ENCODE results near the gene FXYD4. TPM values are rescaled to one million over a fixed set of nuclear protein-coding genes. Genes with fewer than 3 reads are reported as not detected.

The FXYD4 gene
- total and polyA plus RNA-seq, 2 experiments from 2014 or later: 0.19 to 0.80 TPM

DNA sequence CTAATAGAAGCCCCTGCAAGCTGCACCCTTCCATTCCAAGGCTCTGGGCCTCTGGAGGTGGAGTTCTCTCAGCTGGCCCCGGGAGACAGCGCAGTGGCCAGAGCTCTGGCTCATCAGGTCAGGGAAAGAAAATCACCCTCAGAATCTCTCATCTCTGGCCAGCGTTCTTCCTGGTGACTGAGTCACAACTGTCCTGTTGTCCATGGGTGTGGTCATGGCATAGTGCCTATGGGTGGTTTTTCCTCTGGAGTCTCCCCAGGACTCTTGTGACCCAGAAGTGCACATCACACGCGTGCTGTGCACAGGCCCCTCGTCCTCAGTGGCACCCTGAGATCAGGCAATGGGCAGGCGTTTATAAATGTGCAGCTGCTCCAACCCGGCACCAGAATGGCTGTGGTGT, 27.4 kb upstream of the FXYD4 start:
- no peak overlapping the region for H3K27ac ChIP-seq
- no peak overlapping the region for H2AFZ ChIP-seq
- no peak for DNase-seq (ENCODE audit: low spot score)
- no peaks in the 10 kb centered on the region for H4K20me1 ChIP-seq (ENCODE audit: insufficient read depth, poor library complexity, severe bottlenecking)
- no peaks in the 10 kb centered on the region for H3K9me3 ChIP-seq (ENCODE audit: low read depth)
- no peaks in the 10 kb centered on the region for H3K27me3 ChIP-seq
- no peak overlapping the region for H3K4me2 ChIP-seq
- 92% methylated on average over 8 of the region's 8 CpGs for WGBS (ENCODE audit: low lambda C conversion rate, missing lambda C conversion rate)
- H3K79me2 ChIP-seq: no peaks in the 10 kb centered on the region
- no peak for TF ChIP-seq EZH2 (IDR thresholded peaks at IDR 0.05; ENCODE audit: borderline replicate concordance)
- TF ChIP-seq EZH2phosphoT487 (IDR thresholded peaks at IDR 0.05; ENCODE audit: low read depth, severe bottlenecking, unreplicated experiment): no peak
- TF ChIP-seq, protein P1, sequence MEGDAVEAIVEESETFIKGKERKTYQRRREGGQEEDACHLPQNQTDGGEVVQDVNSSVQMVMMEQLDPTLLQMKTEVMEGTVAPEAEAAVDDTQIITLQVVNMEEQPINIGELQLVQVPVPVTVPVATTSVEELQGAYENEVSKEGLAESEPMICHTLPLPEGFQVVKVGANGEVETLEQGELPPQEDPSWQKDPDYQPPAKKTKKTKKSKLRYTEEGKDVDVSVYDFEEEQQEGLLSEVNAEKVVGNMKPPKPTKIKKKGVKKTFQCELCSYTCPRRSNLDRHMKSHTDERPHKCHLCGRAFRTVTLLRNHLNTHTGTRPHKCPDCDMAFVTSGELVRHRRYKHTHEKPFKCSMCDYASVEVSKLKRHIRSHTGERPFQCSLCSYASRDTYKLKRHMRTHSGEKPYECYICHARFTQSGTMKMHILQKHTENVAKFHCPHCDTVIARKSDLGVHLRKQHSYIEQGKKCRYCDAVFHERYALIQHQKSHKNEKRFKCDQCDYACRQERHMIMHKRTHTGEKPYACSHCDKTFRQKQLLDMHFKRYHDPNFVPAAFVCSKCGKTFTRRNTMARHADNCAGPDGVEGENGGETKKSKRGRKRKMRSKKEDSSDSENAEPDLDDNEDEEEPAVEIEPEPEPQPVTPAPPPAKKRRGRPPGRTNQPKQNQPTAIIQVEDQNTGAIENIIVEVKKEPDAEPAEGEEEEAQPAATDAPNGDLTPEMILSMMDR (IDR thresholded peaks at IDR 0.05; ENCODE audit: poor library complexity): no peak
- H3K36me3 ChIP-seq (replicated peaks; ENCODE audit: insufficient read depth, low read depth): no peaks in the 10 kb centered on the region
- H3K4me3 ChIP-seq: no peak overlapping the region
- no peaks in the 10 kb centered on the region for H3K4me1 ChIP-seq (ENCODE audit: insufficient read depth)
- H3K9me2 ChIP-seq (replicated peaks; ENCODE audit: insufficient read depth): no peaks in the 10 kb centered on the region

DNA sequence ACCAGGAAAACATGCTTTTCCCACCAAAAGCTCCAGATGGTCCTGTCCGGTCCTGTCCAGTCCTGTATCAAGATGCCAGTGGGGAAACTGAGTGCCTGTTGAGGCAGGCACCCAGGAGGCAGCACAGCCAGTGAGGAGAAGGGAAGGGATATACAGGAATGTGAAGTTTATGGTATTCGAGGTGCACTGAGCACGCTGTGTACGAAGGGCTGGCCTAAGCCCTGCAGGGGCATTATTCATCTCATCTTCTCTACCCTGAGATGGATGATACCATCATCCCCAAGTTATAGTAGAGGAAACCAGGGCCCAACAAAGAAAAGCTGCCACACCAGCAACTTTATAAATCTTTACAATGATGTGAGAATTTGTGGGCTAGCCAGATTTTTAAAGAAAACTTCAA, 23.4 kb upstream of the FXYD4 start:
- Histone ChIP-seq H4K20me1 (ENCODE audit: insufficient read depth, poor library complexity, severe bottlenecking) (no peaks in the 10 kb centered on the region), H3K36me3 (replicated peaks; ENCODE audit: insufficient read depth, low read depth) (no peaks in the 10 kb centered on the region), H3K4me1 (ENCODE audit: insufficient read depth) (no peaks in the 10 kb centered on the region), H3K4me2 (no peak overlapping the region), H3K9me3 (ENCODE audit: low read depth) (no peaks in the 10 kb centered on the region), H3K9me2 (replicated peaks; ENCODE audit: insufficient read depth) (no peaks in the 10 kb centered on the region), H2AFZ (peak overlapping the region; percentile 38), H3K27ac (no peak overlapping the region), H3K27me3 (no peaks in the 10 kb centered on the region), H3K4me3 (no peak overlapping the region), H3K79me2 (no peaks in the 10 kb centered on the region)
- TF ChIP-seq EZH2 (IDR thresholded peaks at IDR 0.05; ENCODE audit: borderline replicate concordance): no peak
- DNase-seq (ENCODE audit: low spot score): no peak
- WGBS (ENCODE audit: low lambda C conversion rate, missing lambda C conversion rate): 86% methylated on average over 4 of the region's 4 CpGs

DNA sequence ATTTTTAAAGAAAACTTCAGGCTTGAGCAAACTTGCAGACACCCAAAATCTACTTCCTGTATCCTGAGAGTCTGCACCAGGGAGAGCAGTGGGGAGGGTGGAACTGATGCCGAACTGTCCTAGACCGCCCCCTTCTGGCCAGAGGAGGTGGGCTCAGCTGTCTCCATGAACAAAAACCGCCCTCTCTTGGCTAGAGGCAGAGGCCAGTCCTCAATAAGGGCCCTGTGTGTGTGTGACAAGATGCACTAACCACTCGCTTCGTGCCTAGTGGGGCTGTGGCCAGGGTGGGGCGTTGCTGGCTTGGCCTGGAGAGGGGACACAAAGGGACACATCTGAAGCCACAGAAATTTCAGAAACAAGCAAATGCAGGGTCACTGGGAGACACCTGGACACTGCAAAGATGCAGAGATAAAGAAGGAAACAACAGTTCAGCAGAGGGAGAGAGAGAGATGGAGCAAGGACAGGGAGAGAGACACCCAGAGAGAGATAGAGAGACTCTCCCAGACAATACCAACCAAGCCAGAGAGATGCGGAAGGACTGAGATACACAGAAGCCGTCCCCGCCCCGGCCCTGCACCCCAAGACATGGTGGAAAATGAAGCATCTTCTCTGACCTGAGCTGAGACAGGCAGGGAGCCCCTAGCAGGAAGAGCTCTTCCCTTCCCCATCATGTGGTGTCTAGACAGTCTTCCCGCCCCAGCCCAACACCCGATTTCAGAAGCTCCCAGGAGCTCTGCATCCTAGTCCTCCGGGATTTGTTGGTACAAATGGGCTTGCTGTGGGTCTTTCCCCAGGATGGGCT, 22.7 kb upstream of the FXYD4 start:
- no peaks in the 10 kb centered on the region for H3K27me3 ChIP-seq
- peak; percentile 90 for DNase-seq (ENCODE audit: low spot score)
- no peak for TF ChIP-seq EZH2phosphoT487 (IDR thresholded peaks at IDR 0.05; ENCODE audit: low read depth, severe bottlenecking, unreplicated experiment)
- TF ChIP-seq, protein P1 (IDR thresholded peaks at IDR 0.05; ENCODE audit: poor library complexity): peak; percentile 89
- no peaks in the 10 kb centered on the region for H3K4me1 ChIP-seq (ENCODE audit: insufficient read depth)
- WGBS (ENCODE audit: low lambda C conversion rate, missing lambda C conversion rate): 53% methylated on average over 13 of the region's 13 CpGs
- H3K79me2 ChIP-seq: no peaks in the 10 kb centered on the region
- no peak overlapping the region for H3K4me2 ChIP-seq
- no peaks in the 10 kb centered on the region for H3K9me2 ChIP-seq (replicated peaks; ENCODE audit: insufficient read depth)
- no peaks in the 10 kb centered on the region for H4K20me1 ChIP-seq (ENCODE audit: insufficient read depth, poor library complexity, severe bottlenecking)
- no peaks in the 10 kb centered on the region for H3K36me3 ChIP-seq (replicated peaks; ENCODE audit: insufficient read depth, low read depth)
- no peak overlapping the region for H3K4me3 ChIP-seq
- no peak overlapping the region for H3K27ac ChIP-seq
- H3K9me3 ChIP-seq (ENCODE audit: low read depth): no peaks in the 10 kb centered on the region
- H2AFZ ChIP-seq: no peak overlapping the region

DNA sequence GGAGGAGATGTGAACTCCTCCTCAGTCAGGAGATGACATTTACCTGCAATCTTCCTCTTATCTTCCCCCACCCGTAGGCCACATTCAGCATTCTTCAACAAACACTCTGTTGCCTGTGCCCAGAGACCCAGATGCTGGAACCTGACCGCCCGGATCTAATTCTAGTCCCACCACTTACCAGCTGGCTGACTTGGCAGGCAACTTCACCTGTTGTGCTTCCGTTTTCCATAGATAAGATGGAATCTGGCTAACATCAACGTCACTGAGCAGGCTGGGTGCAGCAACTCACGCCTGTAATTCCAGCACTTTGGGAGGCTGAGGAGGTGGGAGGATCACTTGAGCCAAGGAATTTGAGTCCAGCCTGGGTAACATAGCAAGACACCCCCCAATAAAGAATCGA, 21.3 kb upstream of the FXYD4 start:
- H4K20me1 ChIP-seq (ENCODE audit: insufficient read depth, poor library complexity, severe bottlenecking): no peaks in the 10 kb centered on the region
- WGBS (ENCODE audit: low lambda C conversion rate, missing lambda C conversion rate): 41% methylated on average over 7 of the region's 7 CpGs
- peaks cover 6% of the 10 kb centered on the region for H3K4me1 ChIP-seq (ENCODE audit: insufficient read depth)
- no peaks in the 10 kb centered on the region for H3K9me2 ChIP-seq (replicated peaks; ENCODE audit: insufficient read depth)
- H3K4me3 ChIP-seq: no peak overlapping the region
- no peaks in the 10 kb centered on the region for H3K9me3 ChIP-seq (ENCODE audit: low read depth)
- H3K27me3 ChIP-seq: no peaks in the 10 kb centered on the region
- H3K79me2 ChIP-seq: no peaks in the 10 kb centered on the region
- H3K4me2 ChIP-seq: no peak overlapping the region
- DNase-seq (ENCODE audit: low spot score): no peak
- H3K36me3 ChIP-seq (replicated peaks; ENCODE audit: insufficient read depth, low read depth): no peaks in the 10 kb centered on the region
- H2AFZ ChIP-seq: no peak overlapping the region
- H3K27ac ChIP-seq: no peak overlapping the region
- TF ChIP-seq EZH2phosphoT487 (IDR thresholded peaks at IDR 0.05; ENCODE audit: low read depth, severe bottlenecking, unreplicated experiment) (no peak), EZH2 (IDR thresholded peaks at IDR 0.05; ENCODE audit: borderline replicate concordance) (no peak)
- TF ChIP-seq, protein P1 (IDR thresholded peaks at IDR 0.05; ENCODE audit: poor library complexity): no peak

Data from hepatocyte (in vitro differentiated cells).